ENCODE data around the gene COL5A2.

Gene COL5A2

GRCh38 chr2:189165656-189166380 is 13.7 kb downstream of the COL5A2 start:
- TF ChIP-seq ZNF274 (IDR thresholded peaks at IDR 0.05; ENCODE audit: low read depth, low read length), result no peak
- no peak overlapping the region for H3K4me3 ChIP-seq (ENCODE audit: low read length)

- no peak for TF ChIP-seq ZNF274 (IDR thresholded peaks at IDR 0.05; ENCODE audit: low read depth, low read length)
- no peak overlapping the region for H3K4me3 ChIP-seq (ENCODE audit: low read length)
Observed at GRCh38 chr2:189164746-189165145, 14.8 kb downstream of the COL5A2 start.

GRCh38 chr2:189163889-189164288 is 15.7 kb downstream of the COL5A2 start:
- no peak overlapping the region for H3K4me3 ChIP-seq (ENCODE audit: low read length)
- TF ChIP-seq ZNF274 (IDR thresholded peaks at IDR 0.05; ENCODE audit: low read depth, low read length), result no peak

GRCh38 chr2:189162566-189162965 is 17.0 kb downstream of the COL5A2 start:
- no peak for TF ChIP-seq ZNF274 (IDR thresholded peaks at IDR 0.05; ENCODE audit: low read depth, low read length)
- H3K4me3 ChIP-seq (ENCODE audit: low read length), result no peak overlapping the region

GRCh38 chr2:189161894-189162293 is 17.7 kb downstream of the COL5A2 start:
- no peak for TF ChIP-seq ZNF274 (IDR thresholded peaks at IDR 0.05; ENCODE audit: low read depth, low read length)
- H3K4me3 ChIP-seq (ENCODE audit: low read length), result no peak overlapping the region

- TF ChIP-seq ZNF274 (IDR thresholded peaks at IDR 0.05; ENCODE audit: low read depth, low read length), result no peak
Observed at GRCh38 chr2:189159717-189160116, 19.8 kb downstream of the COL5A2 start.

GRCh38 chr2:189159273-189159672 is 20.3 kb downstream of the COL5A2 start:
- TF ChIP-seq ZNF274 (IDR thresholded peaks at IDR 0.05; ENCODE audit: low read depth, low read length), result no peak
- no peak overlapping the region for H3K4me3 ChIP-seq (ENCODE audit: low read length)

More at GRCh38 chr2:189159717-189160116, 19.8 kb downstream of the COL5A2 start:
- no peak overlapping the region for H3K4me3 ChIP-seq (ENCODE audit: low read length)

- no peak for TF ChIP-seq ZNF274 (IDR thresholded peaks at IDR 0.05; ENCODE audit: low read depth, low read length)
- H3K4me3 ChIP-seq (ENCODE audit: low read length), result no peak overlapping the region
Observed at GRCh38 chr2:189157939-189158338, 21.6 kb downstream of the COL5A2 start.

GRCh38 chr2:189157456-189157855 is 22.1 kb downstream of the COL5A2 start:
- H3K4me3 ChIP-seq (ENCODE audit: low read length), result no peak overlapping the region
- TF ChIP-seq ZNF274 (IDR thresholded peaks at IDR 0.05; ENCODE audit: low read depth, low read length), result no peak

- TF ChIP-seq ZNF274 (IDR thresholded peaks at IDR 0.05; ENCODE audit: low read depth, low read length), result no peak
- H3K4me3 ChIP-seq (ENCODE audit: low read length), result no peak overlapping the region
Observed at GRCh38 chr2:189155795-189156194, 23.8 kb downstream of the COL5A2 start.

- TF ChIP-seq ZNF274 (IDR thresholded peaks at IDR 0.05; ENCODE audit: low read depth, low read length), result no peak
- H3K4me3 ChIP-seq (ENCODE audit: low read length), result no peak overlapping the region
Observed at GRCh38 chr2:189153619-189154018, 25.9 kb downstream of the COL5A2 start.

- no peak overlapping the region for H3K4me3 ChIP-seq (ENCODE audit: low read length)
- no peak for TF ChIP-seq ZNF274 (IDR thresholded peaks at IDR 0.05; ENCODE audit: low read depth, low read length)
Observed at GRCh38 chr2:189152483-189152882, 27.1 kb downstream of the COL5A2 start.

GRCh38 chr2:189151906-189152305 is 27.7 kb downstream of the COL5A2 start:
- H3K4me3 ChIP-seq (ENCODE audit: low read length), result no peak overlapping the region
- no peak for TF ChIP-seq ZNF274 (IDR thresholded peaks at IDR 0.05; ENCODE audit: low read depth, low read length)

- no peak for TF ChIP-seq ZNF274 (IDR thresholded peaks at IDR 0.05; ENCODE audit: low read depth, low read length)
- no peak overlapping the region for H3K4me3 ChIP-seq (ENCODE audit: low read length)
Observed at GRCh38 chr2:189150033-189150432, 29.5 kb downstream of the COL5A2 start.

GRCh38 chr2:189147989-189148388 is 31.6 kb downstream of the COL5A2 start:
- no peak overlapping the region for H3K4me3 ChIP-seq (ENCODE audit: low read length)
- TF ChIP-seq ZNF274 (IDR thresholded peaks at IDR 0.05; ENCODE audit: low read depth, low read length), result no peak

- no peak overlapping the region for H3K4me3 ChIP-seq (ENCODE audit: low read length)
- TF ChIP-seq ZNF274 (IDR thresholded peaks at IDR 0.05; ENCODE audit: low read depth, low read length), result no peak
Observed at GRCh38 chr2:189147361-189147760, 32.2 kb downstream of the COL5A2 start.
